Vagina (tissue), 2 donors: ENCODE results near the gene MIGA2. TPM values are rescaled to one million over a fixed set of nuclear protein-coding genes. Genes with fewer than 3 reads are reported as not detected.

Source experiments
- DNase-seq, 2 donors: peaks; one replicate each; pipeline ENCODE4 v3.0.0-alpha.2; 2017; ENCODE audit errors: extremely low spot score in 2 of 2
- H3K27ac ChIP-seq: fragments of 200-600 bp; sonication (generic); one replicate; pipeline ENCODE4 v1.5.1; 2019
- H3K27me3 ChIP-seq: fragments of 200-600 bp; sonication (generic); one replicate; pipeline ENCODE4 v1.5.1; 2019
- H3K36me3 ChIP-seq, 2 donors: fragments of 200-600 bp; sonication (generic); one replicate each; pipeline ENCODE4 v1.5.1; 2017 to 2019
- H3K4me1 ChIP-seq: fragments of 200-600 bp; sonication (generic); one replicate; pipeline ENCODE4 v1.5.1; 2019
- H3K4me3 ChIP-seq, 2 donors: fragments of 200-600 bp; sonication (generic); 1 replicate in 1 of 2; 2 replicates in 1 of 2; pipeline ENCODE4 v1.5.1; 2016 to 2019
- H3K9me3 ChIP-seq: fragments of 200-600 bp; sonication (generic); one replicate; pipeline ENCODE4 v1.5.1; 2019
- CTCF ChIP-seq, 3 experiments: fragments of 450-650 bp in 2 of 3; fragments of 200-600 bp in 1 of 3; sonication (generic) in 1 of 3; IDR thresholded peaks; one replicate each; pipeline ENCODE4 v1.5.1; 2017 to 2019; ENCODE audit warnings: antibody characterized with exemption in 3 of 3, mild to moderate bottlenecking in 2 of 3, moderate library complexity in 2 of 3
- POLR2A ChIP-seq, 2 donors: fragments of 450-650 bp; IDR thresholded peaks; one replicate each; pipeline ENCODE4 v1.6.1; 2017; ENCODE audit warnings: antibody characterized with exemption in 2 of 2, mild to moderate bottlenecking in 2 of 2, moderate library complexity in 2 of 2
- POLR2AphosphoS5 ChIP-seq, 2 donors: sonication (generic); formaldehyde crosslinking; IDR thresholded peaks; one replicate each; pipeline ENCODE4 v1.9.0; 2017; ENCODE audit warnings: antibody characterized with exemption in 2 of 2, mild to moderate bottlenecking in 2 of 2, low read depth in 1 of 2; ENCODE audit not compliant: insufficient read depth in 1 of 2
- intact Hi-C: fragments of 100-400 bp; cut with DNase I; formaldehyde crosslinking; loops from one replicate; pipeline ENCODE4 v1.15.1; 2023
- total RNA-seq: library from RNA; depleted of rRNA; stranded (reverse); fragments of >200 nt; gene quantifications from one replicate; pipeline ENCODE4 v1.2.3, GENCODE V29; 2016

MIGA2 gene
- total RNA-seq, 1 donor from 2014 or later = 35.1 TPM

GRCh38 chr9:129069862-129070641, 33.6 kb downstream of the MIGA2 start:
- Histone ChIP-seq H3K4me3 (no peak overlapping the region), H3K36me3 (peaks cover 0 to 34% of the 10 kb centered on the region in 2 donors), H3K27ac (no peak overlapping the region), H3K4me1 (no peaks in the 10 kb centered on the region), H3K9me3 (no peaks in the 10 kb centered on the region), H3K27me3 (no peaks in the 10 kb centered on the region)
- intact Hi-C loops = no loop called here
- TF ChIP-seq CTCF (IDR thresholded peaks at IDR 0.05) (no peak), POLR2AphosphoS5 (IDR thresholded peaks at IDR 0.05; ENCODE audit: insufficient read depth in 1 of 2, low read depth in 1 of 2) (no peak), POLR2A (IDR thresholded peaks at IDR 0.05) (no peak)
- peak in 1 of 2 donors; percentile 93 for DNase-seq

- Histone ChIP-seq H3K27ac (no peak overlapping the region), H3K4me3 (no peak overlapping the region), H3K4me1 (no peaks in the 10 kb centered on the region), H3K27me3 (no peaks in the 10 kb centered on the region), H3K36me3 (peaks cover 0 to 25% of the 10 kb centered on the region in 2 donors), H3K9me3 (no peaks in the 10 kb centered on the region)
- TF ChIP-seq POLR2A (IDR thresholded peaks at IDR 0.05) (no peak), CTCF (IDR thresholded peaks at IDR 0.05) (no peak), POLR2AphosphoS5 (IDR thresholded peaks at IDR 0.05; ENCODE audit: insufficient read depth in 1 of 2, low read depth in 1 of 2) (no peak)
- intact Hi-C loops = no loop called here
- DNase-seq = peak in 1 of 2 donors; percentile 90
Observed at GRCh38 chr9:129070696-129071525, 34.5 kb downstream of the MIGA2 start.

GRCh38 chr9:129071526-129072126, 35.2 kb downstream of the MIGA2 start:
- Histone ChIP-seq H3K4me3 (no peak overlapping the region), H3K4me1 (no peaks in the 10 kb centered on the region), H3K27ac (no peak overlapping the region), H3K9me3 (no peaks in the 10 kb centered on the region), H3K27me3 (no peaks in the 10 kb centered on the region), H3K36me3 (peaks cover 0 to 24% of the 10 kb centered on the region in 2 donors)
- DNase-seq = no peak
- TF ChIP-seq CTCF (IDR thresholded peaks at IDR 0.05) (no peak), POLR2AphosphoS5 (IDR thresholded peaks at IDR 0.05; ENCODE audit: insufficient read depth in 1 of 2, low read depth in 1 of 2) (no peak), POLR2A (IDR thresholded peaks at IDR 0.05) (no peak)
- intact Hi-C loops = no loop called here

GRCh38 chr9:129072171-129072570, 35.7 kb downstream of the MIGA2 start:
- TF ChIP-seq POLR2A (IDR thresholded peaks at IDR 0.05) (no peak), POLR2AphosphoS5 (IDR thresholded peaks at IDR 0.05; ENCODE audit: insufficient read depth in 1 of 2, low read depth in 1 of 2) (no peak), CTCF (IDR thresholded peaks at IDR 0.05) (no peak)
- Histone ChIP-seq H3K27me3 (no peaks in the 10 kb centered on the region), H3K27ac (no peak overlapping the region), H3K4me3 (no peak overlapping the region), H3K36me3 (peaks cover 0 to 22% of the 10 kb centered on the region in 2 donors), H3K9me3 (no peaks in the 10 kb centered on the region), H3K4me1 (no peaks in the 10 kb centered on the region)
- intact Hi-C loops = no loop called here
- DNase-seq = no peak
